A673 (cell line): ENCODE measurements around the gene PPP2R3B.

ENCODE experiments used
- CTCF ChIP-seq: fragments of 300-800, 200-600 bp; sonication (generic); conservative IDR thresholded peaks from 2 replicates; pipeline ENCODE4 v1.5.1; 2017; ENCODE audit warnings: low read depth, mild to moderate bottlenecking, antibody characterized with exemption, low read length, moderate library complexity, mixed read lengths
- EZH2 ChIP-seq: fragments of 200-600 bp; sonication (generic); IDR thresholded peaks from 2 replicates; pipeline ENCODE4 v1.6.1; 2017; ENCODE audit warnings: borderline replicate concordance, low read depth, mild to moderate bottlenecking, mixed read lengths, antibody characterized with exemption, low read length; ENCODE audit not compliant: poor library complexity, severe bottlenecking

GRCh38 chrX:426881-427280, 40.2 kb upstream of the PPP2R3B start:
- no peak for TF ChIP-seq CTCF
- no peak for TF ChIP-seq EZH2
